HG02884 (cell line): Measurements from ENCODE around the gene CAGE1.

Experiments used
- ATAC-seq: cut with Tn5 transposase; IDR thresholded peaks from one replicate; pipeline ENCODE4 v1.9.1; 2021; ENCODE audit warnings: mild to moderate bottlenecking, moderate library complexity; ENCODE audit not compliant: unreplicated experiment

Gene CAGE1

DNA sequence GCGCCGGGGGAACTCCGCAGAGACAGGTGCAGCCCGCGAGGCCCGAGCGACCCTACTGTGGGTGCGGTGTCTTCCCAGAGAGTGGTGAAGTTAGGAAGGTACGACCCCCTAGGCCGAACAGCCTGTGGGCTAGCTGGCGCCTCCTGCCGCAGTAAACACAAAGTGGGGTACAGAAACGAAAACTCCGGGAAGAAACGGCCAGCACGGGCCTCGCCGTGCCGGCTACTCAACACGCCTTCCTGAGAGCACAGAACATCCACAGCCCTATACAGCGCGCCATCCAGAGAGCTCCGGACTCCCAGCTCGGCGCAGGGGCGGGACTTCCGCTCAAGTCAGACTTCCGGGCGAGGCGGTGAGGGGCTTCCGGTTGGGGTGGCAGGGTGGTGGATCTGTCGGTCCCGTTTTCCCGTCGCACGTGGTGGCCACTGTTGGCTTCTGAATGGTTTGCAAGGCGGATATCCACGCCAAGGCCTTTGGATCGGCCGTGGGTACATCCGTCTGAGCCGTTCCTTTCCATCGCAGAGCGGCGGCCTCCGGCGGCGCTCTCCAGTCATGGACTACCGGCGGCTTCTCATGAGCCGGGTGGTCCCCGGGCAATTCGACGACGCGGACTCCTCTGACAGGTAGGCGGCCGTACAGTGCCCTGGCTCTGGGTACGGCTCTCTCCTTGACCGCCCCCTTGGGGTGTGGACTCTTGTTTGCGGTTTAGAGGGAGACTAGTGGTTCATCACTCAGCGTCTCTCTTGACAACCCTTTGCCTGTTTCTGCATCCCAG lies at the start of gene CAGE1, which contains the start of gene RIOK1:
TSS of gene CAGE1 (minus strand) at position 292 of the 775 bp plus-strand sequence. CDS start 2,569 bp downstream, outside the sequence.
TSS of gene RIOK1 (plus strand) at position 358 of the 775 bp plus-strand sequence. CDS start at position 553, 195 bp downstream.
- peak; percentile 96 for ATAC-seq

DNA sequence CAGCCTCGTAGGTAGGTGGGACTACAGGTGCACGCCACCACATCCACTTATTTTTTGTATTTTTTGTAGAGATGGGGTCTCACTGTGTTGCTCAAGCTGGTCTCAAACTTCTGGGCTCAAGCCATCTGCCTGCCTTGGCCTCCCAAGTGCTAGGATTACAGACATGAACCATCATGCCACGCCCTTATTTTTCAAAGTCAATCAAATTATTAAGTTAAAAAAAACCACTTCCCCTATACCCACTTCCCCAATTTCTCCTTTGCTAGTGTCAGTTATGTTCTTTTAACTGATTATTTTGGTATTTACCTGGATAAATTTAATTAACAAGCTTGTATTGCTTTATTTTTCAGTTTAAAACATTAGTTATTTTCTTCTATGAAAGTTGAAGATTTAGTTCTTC lies 49.7 kb upstream of the CAGE1 start:
- no peak for ATAC-seq

GRCh38 chr6:7438011-7438410 lies 48.5 kb upstream of the CAGE1 start:
- no peak for ATAC-seq

DNA sequence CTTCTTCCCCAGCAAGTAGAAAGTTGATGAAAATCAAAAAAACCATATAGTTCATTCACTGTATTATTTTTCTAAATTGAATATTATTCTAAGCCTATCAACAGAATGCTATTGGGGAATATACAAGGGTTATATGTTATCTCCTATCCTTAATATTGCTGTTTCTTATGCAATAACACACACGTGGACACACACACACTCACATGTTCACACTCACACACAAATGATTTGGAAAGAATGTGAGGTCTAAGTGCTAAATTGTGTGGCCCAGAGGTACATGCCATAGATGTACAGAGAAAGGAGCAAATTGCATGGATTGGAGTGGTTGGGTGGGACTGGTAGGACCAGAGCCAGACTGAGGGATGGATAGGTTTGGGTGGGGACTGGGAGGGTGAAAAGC lies 45.1 kb upstream of the CAGE1 start:
- no peak for ATAC-seq

- no peak for ATAC-seq
Observed at GRCh38 chr6:7433121-7433617, 43.6 kb upstream of the CAGE1 start.

GRCh38 chr6:7432391-7433120 lies 43.0 kb upstream of the CAGE1 start:
- no peak for ATAC-seq

- no peak for ATAC-seq
Observed at GRCh38 chr6:7431674-7432390, 42.3 kb upstream of the CAGE1 start.

- ATAC-seq = no peak
Observed at GRCh38 chr6:7431313-7431673, 41.8 kb upstream of the CAGE1 start.

- no peak for ATAC-seq
Observed at GRCh38 chr6:7426447-7427169, 37.1 kb upstream of the CAGE1 start.

- ATAC-seq = no peak
Observed at GRCh38 chr6:7425808-7426190, 36.3 kb upstream of the CAGE1 start.

- no peak for ATAC-seq
Observed at GRCh38 chr6:7424967-7425807, 35.6 kb upstream of the CAGE1 start.

GRCh38 chr6:7424058-7424457 lies 34.5 kb upstream of the CAGE1 start:
- ATAC-seq = no peak

DNA sequence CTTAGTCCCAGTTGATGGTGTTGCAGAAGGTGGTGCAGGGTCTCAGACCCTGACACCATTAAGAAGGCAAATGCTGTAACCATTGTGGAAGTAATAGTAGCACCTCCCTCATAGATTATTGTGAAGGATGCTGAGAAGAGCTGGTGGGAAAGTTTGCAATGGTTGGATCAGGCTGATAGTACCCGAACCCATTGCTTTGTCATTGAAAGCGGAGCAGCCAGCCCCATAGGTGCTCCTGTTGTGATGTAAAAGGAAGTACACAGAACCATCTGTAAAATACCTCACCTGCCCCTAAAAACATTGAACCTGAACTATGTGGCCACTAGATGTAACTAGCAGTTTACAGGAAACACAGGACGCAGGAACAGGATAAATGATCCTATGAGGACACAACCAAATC lies 31.5 kb upstream of the CAGE1 start:
- ATAC-seq = no peak

DNA sequence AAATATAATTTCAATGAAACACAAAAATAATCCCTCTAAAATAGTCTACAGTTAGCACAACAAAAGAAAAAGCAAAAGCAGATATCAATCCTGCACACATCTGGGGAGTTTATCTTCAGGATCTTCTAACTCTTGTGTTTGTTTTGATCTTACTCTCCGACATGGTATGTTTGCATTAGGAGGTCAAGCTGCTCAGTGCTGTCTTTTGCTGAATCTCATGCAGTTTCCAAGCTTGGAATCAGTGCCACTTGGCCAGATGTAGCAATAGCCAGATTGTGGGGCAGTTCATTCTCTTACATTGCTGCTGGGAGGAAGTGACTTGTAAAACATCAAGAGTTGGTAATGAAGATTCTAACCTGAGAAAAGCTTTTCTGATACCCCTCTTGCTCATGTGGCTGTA lies 29.5 kb upstream of the CAGE1 start:
- no peak for ATAC-seq

- ATAC-seq = no peak
Observed at GRCh38 chr6:7418238-7418905, 28.8 kb upstream of the CAGE1 start.

DNA sequence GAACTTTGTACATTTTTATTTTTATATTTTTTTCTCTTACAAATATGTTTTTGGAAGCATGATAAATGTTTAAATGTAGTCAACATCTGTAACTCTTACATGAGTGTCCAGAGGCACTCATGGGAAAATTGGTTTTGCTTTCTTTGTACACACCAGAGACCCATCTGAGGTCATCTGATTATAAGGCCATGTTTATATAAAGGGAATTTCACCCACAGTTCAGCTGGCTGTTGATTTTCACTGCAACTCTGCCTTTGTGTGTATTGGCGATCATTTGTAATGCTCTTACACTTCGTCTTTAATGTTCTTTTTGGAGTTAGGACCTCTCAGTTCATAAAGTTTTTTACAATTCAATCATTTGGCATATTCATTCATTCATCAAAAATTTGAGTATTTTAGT lies 28.1 kb upstream of the CAGE1 start:
- no peak for ATAC-seq

DNA sequence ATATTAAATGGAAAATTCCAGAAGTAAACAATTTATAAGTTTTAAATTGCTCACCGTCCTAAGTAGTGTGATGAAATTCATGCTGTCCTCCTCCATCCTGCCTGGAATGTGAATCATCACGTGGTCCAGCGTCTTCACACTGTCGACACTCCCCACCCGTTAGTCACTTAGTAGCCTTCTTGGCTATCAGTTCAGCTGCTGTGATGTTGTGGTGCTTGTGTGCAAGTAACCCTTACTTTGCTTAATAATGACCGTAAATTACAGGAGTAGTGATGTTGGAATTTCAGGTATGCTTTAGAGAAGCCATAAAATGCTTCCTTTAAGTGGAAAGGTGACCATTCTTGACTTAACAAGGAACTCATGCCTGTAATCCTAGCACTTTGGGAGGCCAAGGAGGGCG lies 25.3 kb upstream of the CAGE1 start:
- ATAC-seq = no peak

GRCh38 chr6:7413151-7413823 lies 23.7 kb upstream of the CAGE1 start:
- no peak for ATAC-seq

DNA sequence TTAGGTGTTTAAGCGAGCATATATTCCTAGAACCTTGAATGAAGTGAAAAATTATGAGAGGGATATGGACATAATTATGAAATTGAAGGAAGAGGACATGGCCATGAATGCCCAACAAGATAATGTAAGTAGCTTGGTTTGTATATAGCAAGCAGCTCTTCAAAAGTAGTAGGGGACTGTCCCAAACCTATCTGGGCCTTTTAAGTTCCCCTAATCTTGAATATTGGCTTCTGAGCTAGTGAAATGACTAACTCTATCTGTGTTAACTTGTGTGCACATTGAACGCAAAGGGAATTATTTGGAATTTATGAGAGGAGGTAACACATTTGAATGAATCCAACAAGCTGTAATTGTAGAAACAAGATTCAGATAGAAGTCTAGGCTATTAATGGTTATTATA lies 21.8 kb upstream of the CAGE1 start:
- ATAC-seq = no peak
